Activated CD8-positive, alpha-beta T cell treated with anti-CD3 and anti-CD28 coated beads for 36 hours (primary cell): ENCODE results near the gene LITAF. TPM values are rescaled to one million over a fixed set of nuclear protein-coding genes. Genes with fewer than 3 reads are reported as not detected.

Experiments
- ATAC-seq: fragments of 200-7000 bp; cut with Tn5 transposase; one replicate; pipeline ENCODE4 v1.10.0; 2021; ENCODE audit warnings: mild to moderate bottlenecking, moderate library complexity
- CTCF ChIA-PET: fragments of 350-600 bp; sonication (Branson Sonifier 250); formaldehyde crosslinking; loops from one replicate; lab custom pipeline; 2021; ENCODE audit warnings: antibody characterized with exemption; lab: Charles Lee
- POLR2A ChIA-PET: fragments of 350-600 bp; sonication (Branson Sonifier 250); formaldehyde crosslinking; loops from one replicate; lab custom pipeline; 2021; ENCODE audit warnings: antibody characterized with exemption; lab: Charles Lee
- DNase-seq: peaks from one replicate; pipeline ENCODE4 v3.0.0-alpha.2; 2020
- H3K27ac Mint-ChIP-seq: one replicate; pipeline ENCODE4 v1.8.0; 2021; ENCODE audit warnings: mild to moderate bottlenecking, mixed read lengths
- H3K27me3 Mint-ChIP-seq: one replicate; pipeline ENCODE4 v1.8.0; 2021; ENCODE audit warnings: mixed read lengths
- H3K36me3 Mint-ChIP-seq: one replicate; pipeline ENCODE4 v1.8.0; 2021; ENCODE audit warnings: low read depth, mixed read lengths
- H3K4me1 Mint-ChIP-seq: one replicate; pipeline ENCODE4 v1.8.0; 2021; ENCODE audit warnings: low read depth, mixed read lengths
- H3K4me3 Mint-ChIP-seq: one replicate; pipeline ENCODE4 v1.8.0; 2021; ENCODE audit warnings: mild to moderate bottlenecking, moderate library complexity, mixed read lengths
- H3K9me3 Mint-ChIP-seq: one replicate; pipeline ENCODE4 v1.8.0; 2021; ENCODE audit warnings: mixed read lengths
- CTCF ChIP-seq: fragments of 200-600 bp; IDR thresholded peaks from one replicate; pipeline ENCODE4 v1.8.0; 2022; ENCODE audit warnings: antibody characterized with exemption, mild to moderate bottlenecking
- intact Hi-C: fragments of 100-400 bp; cut with micrococcal nuclease; formaldehyde crosslinking; loops from one replicate; pipeline ENCODE4 v1.10.0; 2022
- total RNA-seq, 2 experiments: library from RNA; stranded (reverse); gene quantifications; one replicate each; pipeline ENCODE4 v1.2.3, GENCODE V29; 2021

Gene LITAF
- total RNA-seq, 2 experiments from 2014 or later, result 108 to 110 TPM

- Mint-ChIP-seq H3K36me3 (no peaks in the 10 kb centered on the region), H3K9me3 (no peaks in the 10 kb centered on the region), H3K4me1 (peaks cover 20% of the 10 kb centered on the region), H3K27me3 (no peaks in the 10 kb centered on the region), H3K27ac (no peak overlapping the region), H3K4me3 (no peak overlapping the region)
- DNase-seq (no peak), ATAC-seq (no peak)
- intact Hi-C loops, result no loop called here
- TF ChIP-seq CTCF, result no peak
- ChIA-PET CTCF (interaction anchor here (2.4 kb wide), 1 partner anchor 102 kb away, joined by 11 read pairs; no protein-coding TSS in a partner anchor), POLR2A (interaction anchor here (0.5 kb wide), 1 partner anchor 233 kb away, joined by 3 read pairs; no protein-coding TSS in a partner anchor)
Observed at GRCh38 chr16:11634312-11634711, 47.6 kb upstream of the LITAF start.

GRCh38 chr16:11633113-11633512, 46.4 kb upstream of the LITAF start:
- no peak for DNase-seq
- ATAC-seq, result no peak
- CTCF ChIA-PET, result no interaction called here
- Mint-ChIP-seq H3K27me3 (no peaks in the 10 kb centered on the region), H3K4me1 (peaks cover 26% of the 10 kb centered on the region), H3K27ac (no peak overlapping the region), H3K4me3 (no peak overlapping the region), H3K9me3 (no peaks in the 10 kb centered on the region), H3K36me3 (no peaks in the 10 kb centered on the region)
- TF ChIP-seq CTCF, result no peak
- intact Hi-C loops, result no loop called here
- POLR2A ChIA-PET, result no interaction called here

GRCh38 chr16:11632455-11632939, 45.8 kb upstream of the LITAF start:
- no peak for DNase-seq
- no peak overlapping the region for H3K4me3 Mint-ChIP-seq
- H3K4me1 Mint-ChIP-seq, result peaks cover 30% of the 10 kb centered on the region
- ATAC-seq, result no peak
- H3K9me3 Mint-ChIP-seq, result no peaks in the 10 kb centered on the region
- no peak overlapping the region for H3K27ac Mint-ChIP-seq
- intact Hi-C loops, result no loop called here
- H3K36me3 Mint-ChIP-seq, result no peaks in the 10 kb centered on the region
- no peaks in the 10 kb centered on the region for H3K27me3 Mint-ChIP-seq
- POLR2A ChIA-PET, result no interaction called here
- no peak for TF ChIP-seq CTCF
- CTCF ChIA-PET, result interaction anchor here (1.3 to 3.8 kb wide), 2 partner anchors 9 to 82 kb away, joined by 3 to 18 read pairs; no protein-coding TSS in a partner anchor

- Mint-ChIP-seq H3K36me3 (no peaks in the 10 kb centered on the region), H3K27ac (no peak overlapping the region), H3K9me3 (no peaks in the 10 kb centered on the region), H3K27me3 (no peaks in the 10 kb centered on the region), H3K4me1 (peaks cover 32% of the 10 kb centered on the region), H3K4me3 (no peak overlapping the region)
- POLR2A ChIA-PET, result interaction anchor here (1.3 kb wide), 1 partner anchor 23 kb away, joined by 3 read pairs; no protein-coding TSS in a partner anchor
- CTCF ChIA-PET, result interaction anchor here (0.9 to 3.8 kb wide), 6 partner anchors 9 to 235 kb away, joined by 3 to 18 read pairs (median 4); no protein-coding TSS in a partner anchor
- intact Hi-C loops, result no loop called here
- TF ChIP-seq CTCF, result no peak
- DNase-seq, result no peak
- no peak for ATAC-seq
Observed at GRCh38 chr16:11631214-11631613, 44.5 kb upstream of the LITAF start.

GRCh38 chr16:11630768-11631056, 44.0 kb upstream of the LITAF start:
- Mint-ChIP-seq H3K36me3 (no peaks in the 10 kb centered on the region), H3K27me3 (no peaks in the 10 kb centered on the region), H3K9me3 (no peaks in the 10 kb centered on the region), H3K27ac (no peak overlapping the region), H3K4me1 (peaks cover 33% of the 10 kb centered on the region), H3K4me3 (no peak overlapping the region)
- ATAC-seq (no peak), DNase-seq (no peak)
- intact Hi-C loops, result no loop called here
- no peak for TF ChIP-seq CTCF
- ChIA-PET CTCF (interaction anchor here (1.3 to 3.8 kb wide), 4 partner anchors 9 to 99 kb away, joined by 3 to 18 read pairs (median 7); no protein-coding TSS in a partner anchor), POLR2A (interaction anchor here (1.3 kb wide), 1 partner anchor 24 kb away, joined by 3 read pairs; no protein-coding TSS in a partner anchor)
